Measurements from ENCODE around the gene HS3ST5.

HS3ST5 gene

DNA sequence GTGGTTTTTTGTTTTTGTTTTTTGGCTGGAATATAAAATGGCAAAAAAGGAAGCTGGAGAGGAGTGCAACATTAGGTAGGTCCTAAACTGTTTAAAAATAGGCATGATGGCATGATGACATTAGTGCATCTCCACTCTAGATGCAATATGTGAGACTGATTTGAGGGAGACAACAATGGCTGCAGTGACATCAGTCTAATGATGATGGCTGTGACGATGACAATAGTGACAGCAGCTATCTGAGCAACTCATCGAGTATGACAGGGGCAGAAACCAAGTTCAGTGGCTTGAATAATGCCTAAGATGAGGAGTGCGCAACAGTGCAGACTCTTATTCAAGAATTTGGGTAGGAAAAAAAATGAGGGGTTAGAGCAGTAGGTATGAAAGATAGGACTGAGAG, 82.0 kb downstream of the HS3ST5 start:
- Histone ChIP-seq H3K4ac (ENCODE audit: low read depth in 1 of 2, low read length in 2 of 2) (no peak overlapping the region), H2BK12ac (ENCODE audit: low read length in 2 of 2) (no peak overlapping the region), H2BK120ac (ENCODE audit: low read depth, low read length) (no peak overlapping the region), H3K18ac (ENCODE audit: low read depth in 1 of 2, low read length in 2 of 2) (no peak overlapping the region), H4K91ac (ENCODE audit: low read length) (no peak overlapping the region), H3K14ac (ENCODE audit: low read length in 2 of 2) (no peak overlapping the region), H4K8ac (ENCODE audit: low read length) (no peak overlapping the region), H2AFZ (ENCODE audit: low read depth, low read length) (no peak overlapping the region), H3K23ac (ENCODE audit: low read length in 2 of 2) (no peak overlapping the region), H2AK5ac (ENCODE audit: low read length, severe bottlenecking) (no peak overlapping the region), H3K4me2 (ENCODE audit: low read length, poor library complexity, severe bottlenecking) (no peak overlapping the region), H2BK5ac (ENCODE audit: low read depth, low read length, poor library complexity, severe bottlenecking) (no peak overlapping the region), H3K9me3 (ENCODE audit: control insufficient read depth, low read length) (no peaks in the 10 kb centered on the region), H3K27me3 (ENCODE audit: control insufficient read depth in 1 of 2, insufficient read depth in 1 of 2, low read length in 2 of 2) (no peaks in the 10 kb centered on the region), H2BK15ac (ENCODE audit: low read depth, poor library complexity, severe bottlenecking) (no peak overlapping the region), H3K4me3 (ENCODE audit: insufficient read depth in 1 of 2, low read depth in 1 of 2, low read length in 2 of 2) (no peak overlapping the region), H3K36me3 (ENCODE audit: control insufficient read depth in 1 of 2, insufficient read depth in 2 of 2, low read depth in 1 of 2, low read length in 2 of 2) (no peaks in the 10 kb centered on the region), H3K79me1 (replicated peaks; ENCODE audit: low read length, poor library complexity, severe bottlenecking) (no peaks in the 10 kb centered on the region), H3K27ac (ENCODE audit: low read length, poor library complexity, severe bottlenecking) (no peak overlapping the region), H3K9ac (ENCODE audit: low read length) (no peak overlapping the region), H3K4me1 (ENCODE audit: control insufficient read depth, insufficient read depth, low read depth, low read length) (peaks cover 1% of the 10 kb centered on the region)
- no peak for DNase-seq
- 83% methylated on average over 3 of the region's 3 CpGs for WGBS

GRCh38 chr6:114258376-114258775, 84.4 kb downstream of the HS3ST5 start:
- Histone ChIP-seq H3K4me2 (ENCODE audit: low read length, poor library complexity, severe bottlenecking) (no peak overlapping the region), H4K8ac (ENCODE audit: low read length) (peak overlapping the region; percentile 23), H2BK120ac (ENCODE audit: low read depth, low read length) (no peak overlapping the region), H3K4ac (ENCODE audit: low read depth in 1 of 2, low read length in 2 of 2) (no peak overlapping the region), H3K36me3 (ENCODE audit: control insufficient read depth in 1 of 2, insufficient read depth in 2 of 2, low read depth in 1 of 2, low read length in 2 of 2) (no peaks in the 10 kb centered on the region), H3K18ac (ENCODE audit: low read depth in 1 of 2, low read length in 2 of 2) (no peak overlapping the region), H3K4me3 (ENCODE audit: insufficient read depth in 1 of 2, low read depth in 1 of 2, low read length in 2 of 2) (no peak overlapping the region), H2BK12ac (ENCODE audit: low read length in 2 of 2) (no peak overlapping the region), H4K91ac (ENCODE audit: low read length) (no peak overlapping the region), H3K14ac (ENCODE audit: low read length in 2 of 2) (no peak overlapping the region), H2BK15ac (ENCODE audit: low read depth, poor library complexity, severe bottlenecking) (no peak overlapping the region), H3K9ac (ENCODE audit: low read length) (no peak overlapping the region), H3K79me1 (replicated peaks; ENCODE audit: low read length, poor library complexity, severe bottlenecking) (no peaks in the 10 kb centered on the region), H3K9me3 (ENCODE audit: control insufficient read depth, low read length) (no peaks in the 10 kb centered on the region), H3K23ac (ENCODE audit: low read length in 2 of 2) (no peak overlapping the region), H3K4me1 (ENCODE audit: control insufficient read depth, insufficient read depth, low read depth, low read length) (peaks cover 1% of the 10 kb centered on the region), H2AFZ (ENCODE audit: low read depth, low read length) (no peak overlapping the region), H3K27me3 (ENCODE audit: control insufficient read depth in 1 of 2, insufficient read depth in 1 of 2, low read length in 2 of 2) (no peaks in the 10 kb centered on the region), H2AK5ac (ENCODE audit: low read length, severe bottlenecking) (no peak overlapping the region), H2BK5ac (ENCODE audit: low read depth, low read length, poor library complexity, severe bottlenecking) (no peak overlapping the region), H3K27ac (ENCODE audit: low read length, poor library complexity, severe bottlenecking) (no peak overlapping the region)
- 76% methylated on average over 2 of the region's 2 CpGs for WGBS
- DNase-seq, result no peak

GRCh38 chr6:114253431-114253830, 89.4 kb downstream of the HS3ST5 start:
- Histone ChIP-seq H2BK120ac (ENCODE audit: low read depth, low read length) (no peak overlapping the region), H3K36me3 (ENCODE audit: control insufficient read depth in 1 of 2, insufficient read depth in 2 of 2, low read depth in 1 of 2, low read length in 2 of 2) (no peaks in the 10 kb centered on the region), H3K23ac (ENCODE audit: low read length in 2 of 2) (no peak overlapping the region), H3K9ac (ENCODE audit: low read length) (no peak overlapping the region), H3K4me2 (ENCODE audit: low read length, poor library complexity, severe bottlenecking) (no peak overlapping the region), H3K4me3 (ENCODE audit: insufficient read depth in 1 of 2, low read depth in 1 of 2, low read length in 2 of 2) (no peak overlapping the region), H3K79me1 (replicated peaks; ENCODE audit: low read length, poor library complexity, severe bottlenecking) (no peaks in the 10 kb centered on the region), H4K91ac (ENCODE audit: low read length) (no peak overlapping the region), H3K27ac (ENCODE audit: low read length, poor library complexity, severe bottlenecking) (no peak overlapping the region), H3K9me3 (ENCODE audit: control insufficient read depth, low read length) (no peaks in the 10 kb centered on the region), H2BK15ac (ENCODE audit: low read depth, poor library complexity, severe bottlenecking) (no peak overlapping the region), H3K4ac (ENCODE audit: low read depth in 1 of 2, low read length in 2 of 2) (no peak overlapping the region), H2AFZ (ENCODE audit: low read depth, low read length) (no peak overlapping the region), H3K18ac (ENCODE audit: low read depth in 1 of 2, low read length in 2 of 2) (no peak overlapping the region), H3K4me1 (ENCODE audit: control insufficient read depth, insufficient read depth, low read depth, low read length) (peaks cover 4% of the 10 kb centered on the region), H2BK12ac (ENCODE audit: low read length in 2 of 2) (no peak overlapping the region), H3K27me3 (ENCODE audit: control insufficient read depth in 1 of 2, insufficient read depth in 1 of 2, low read length in 2 of 2) (no peaks in the 10 kb centered on the region), H3K14ac (ENCODE audit: low read length in 2 of 2) (no peak overlapping the region), H2BK5ac (ENCODE audit: low read depth, low read length, poor library complexity, severe bottlenecking) (no peak overlapping the region), H2AK5ac (ENCODE audit: low read length, severe bottlenecking) (no peak overlapping the region), H4K8ac (ENCODE audit: low read length) (no peak overlapping the region)
- DNase-seq, result no peak
- WGBS, result no CpG with 5 or more reads among the region's 3 CpGs

- Histone ChIP-seq H2AK5ac (ENCODE audit: low read length, severe bottlenecking) (no peak overlapping the region), H3K9ac (ENCODE audit: low read length) (no peak overlapping the region), H3K14ac (ENCODE audit: low read length in 2 of 2) (no peak overlapping the region), H2BK15ac (ENCODE audit: low read depth, poor library complexity, severe bottlenecking) (no peak overlapping the region), H3K27ac (ENCODE audit: low read length, poor library complexity, severe bottlenecking) (no peak overlapping the region), H3K27me3 (ENCODE audit: control insufficient read depth in 1 of 2, insufficient read depth in 1 of 2, low read length in 2 of 2) (no peaks in the 10 kb centered on the region), H4K8ac (ENCODE audit: low read length) (no peak overlapping the region), H2BK5ac (ENCODE audit: low read depth, low read length, poor library complexity, severe bottlenecking) (no peak overlapping the region), H2BK12ac (ENCODE audit: low read length in 2 of 2) (no peak overlapping the region), H3K4ac (ENCODE audit: low read depth in 1 of 2, low read length in 2 of 2) (no peak overlapping the region), H3K23ac (ENCODE audit: low read length in 2 of 2) (no peak overlapping the region), H2AFZ (ENCODE audit: low read depth, low read length) (no peak overlapping the region), H3K4me1 (ENCODE audit: control insufficient read depth, insufficient read depth, low read depth, low read length) (peaks cover 2% of the 10 kb centered on the region), H3K36me3 (ENCODE audit: control insufficient read depth in 1 of 2, insufficient read depth in 2 of 2, low read depth in 1 of 2, low read length in 2 of 2) (no peaks in the 10 kb centered on the region), H3K9me3 (ENCODE audit: control insufficient read depth, low read length) (no peaks in the 10 kb centered on the region), H3K4me2 (ENCODE audit: low read length, poor library complexity, severe bottlenecking) (no peak overlapping the region), H4K91ac (ENCODE audit: low read length) (no peak overlapping the region), H3K18ac (ENCODE audit: low read depth in 1 of 2, low read length in 2 of 2) (no peak overlapping the region), H2BK120ac (ENCODE audit: low read depth, low read length) (no peak overlapping the region), H3K79me1 (replicated peaks; ENCODE audit: low read length, poor library complexity, severe bottlenecking) (no peaks in the 10 kb centered on the region), H3K4me3 (ENCODE audit: insufficient read depth in 1 of 2, low read depth in 1 of 2, low read length in 2 of 2) (no peak overlapping the region)
- no peak for DNase-seq
- 77% methylated on average over 1 of the region's 1 CpG for WGBS
These were observed 93.3 kb downstream of the HS3ST5 start for GRCh38 chr6:114249522-114249921.
